Epithelial cell of esophagus (primary cell): ENCODE results near the gene CTSF.

ENCODE experiments used
- DNase-seq: peaks from one replicate; pipeline ENCODE4 v3.0.0; 2010; ENCODE audit warnings: low read depth
- H3K4me3 ChIP-seq: 2 replicates; pipeline ENCODE4 v1.5.1; 2011; ENCODE audit warnings: mild to moderate bottlenecking, low read length, control low read depth
- TF ChIP-seq, protein P1 (sequence below): IDR thresholded peaks from 2 replicates; pipeline ENCODE4 v1.5.1; 2011; ENCODE audit warnings: low read depth, mild to moderate bottlenecking, low read length, control low read depth, inconsistent platforms; ENCODE audit not compliant: insufficient read depth; ENCODE audit errors: missing control alignments

Gene CTSF

DNA sequence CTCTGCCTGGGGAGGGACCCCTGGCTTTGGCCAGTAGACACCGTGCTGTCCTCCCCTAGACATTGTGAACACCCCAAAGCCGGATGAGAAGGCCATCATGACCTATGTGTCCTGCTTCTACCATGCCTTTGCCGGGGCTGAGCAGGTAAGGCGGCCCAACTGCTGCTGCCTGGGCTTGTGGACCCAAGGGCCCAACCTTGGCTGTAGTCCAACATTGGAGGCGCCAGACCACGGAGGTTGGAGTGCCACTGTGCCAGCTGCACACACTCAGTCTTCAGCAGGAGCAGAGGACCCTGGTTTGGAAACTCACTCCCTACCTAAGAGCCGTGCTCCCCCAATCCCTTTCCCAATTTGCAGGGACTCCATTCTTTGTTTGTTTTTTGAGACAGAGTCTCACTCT, 12.3 kb downstream of the CTSF start:
- no peak overlapping the region for H3K4me3 ChIP-seq
- TF ChIP-seq, protein P1, sequence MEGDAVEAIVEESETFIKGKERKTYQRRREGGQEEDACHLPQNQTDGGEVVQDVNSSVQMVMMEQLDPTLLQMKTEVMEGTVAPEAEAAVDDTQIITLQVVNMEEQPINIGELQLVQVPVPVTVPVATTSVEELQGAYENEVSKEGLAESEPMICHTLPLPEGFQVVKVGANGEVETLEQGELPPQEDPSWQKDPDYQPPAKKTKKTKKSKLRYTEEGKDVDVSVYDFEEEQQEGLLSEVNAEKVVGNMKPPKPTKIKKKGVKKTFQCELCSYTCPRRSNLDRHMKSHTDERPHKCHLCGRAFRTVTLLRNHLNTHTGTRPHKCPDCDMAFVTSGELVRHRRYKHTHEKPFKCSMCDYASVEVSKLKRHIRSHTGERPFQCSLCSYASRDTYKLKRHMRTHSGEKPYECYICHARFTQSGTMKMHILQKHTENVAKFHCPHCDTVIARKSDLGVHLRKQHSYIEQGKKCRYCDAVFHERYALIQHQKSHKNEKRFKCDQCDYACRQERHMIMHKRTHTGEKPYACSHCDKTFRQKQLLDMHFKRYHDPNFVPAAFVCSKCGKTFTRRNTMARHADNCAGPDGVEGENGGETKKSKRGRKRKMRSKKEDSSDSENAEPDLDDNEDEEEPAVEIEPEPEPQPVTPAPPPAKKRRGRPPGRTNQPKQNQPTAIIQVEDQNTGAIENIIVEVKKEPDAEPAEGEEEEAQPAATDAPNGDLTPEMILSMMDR, result no peak
- DNase-seq, result no peak

DNA sequence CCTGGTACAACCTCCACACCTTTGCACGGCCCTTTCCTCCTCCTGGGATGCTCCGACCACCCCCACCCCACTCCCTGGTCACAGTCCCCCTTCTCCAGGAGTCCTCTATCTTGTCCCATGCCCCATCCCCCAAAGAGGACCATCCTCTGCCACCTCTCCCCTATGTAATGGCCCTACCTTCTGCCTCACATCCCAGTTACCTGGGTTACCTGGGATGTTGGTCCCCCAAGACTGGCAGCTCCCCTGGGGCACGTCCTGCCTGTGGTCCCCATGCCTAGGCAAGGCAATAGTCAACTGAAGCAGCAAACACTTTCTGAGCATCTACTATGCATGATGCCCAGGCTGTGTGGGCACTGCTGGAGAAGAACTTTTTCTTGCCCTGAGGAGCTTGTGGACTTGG, 13.0 kb downstream of the CTSF start:
- TF ChIP-seq, protein P1, result no peak
- no peak overlapping the region for H3K4me3 ChIP-seq
- no peak for DNase-seq

DNA sequence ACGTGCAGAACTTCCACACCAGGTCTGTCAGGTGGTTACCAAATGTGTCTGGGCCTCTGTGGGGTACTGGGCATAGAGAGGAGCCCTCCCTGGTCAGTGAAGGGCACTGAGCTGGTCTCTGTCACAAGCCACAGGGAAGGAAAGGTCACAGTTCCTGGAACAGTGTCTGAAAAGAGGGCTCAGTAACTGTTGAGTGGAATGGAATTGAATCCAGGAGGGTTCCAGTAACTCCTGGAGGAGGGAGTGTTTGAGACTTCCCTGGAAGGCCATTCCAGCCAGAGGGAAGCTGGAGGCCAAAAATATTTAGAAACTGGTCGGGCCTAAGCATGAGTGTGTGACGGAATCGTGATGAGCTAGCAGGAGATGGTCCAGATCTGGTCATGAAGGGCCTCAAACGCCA, 13.8 kb downstream of the CTSF start:
- no peak overlapping the region for H3K4me3 ChIP-seq
- DNase-seq, result no peak

DNA sequence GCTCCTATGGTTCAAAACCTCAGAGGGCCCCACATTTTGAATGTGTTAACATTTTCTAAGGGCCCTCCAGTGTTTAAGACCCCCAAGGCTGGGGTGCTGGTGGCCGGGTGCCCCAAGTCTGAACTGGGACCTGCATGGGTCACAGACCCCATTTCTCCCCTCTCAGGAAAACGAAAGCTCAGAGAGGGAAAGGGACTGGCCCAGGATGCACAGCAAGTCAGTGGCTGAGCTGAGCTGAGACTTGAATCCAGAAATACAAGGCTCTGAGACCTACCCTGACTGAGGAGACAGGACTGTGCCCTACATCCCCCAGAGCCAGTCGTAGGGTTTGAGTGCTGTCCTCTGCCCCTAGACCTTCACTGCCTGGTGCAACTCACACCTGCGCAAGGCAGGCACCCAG, 17.5 kb downstream of the CTSF start:
- H3K4me3 ChIP-seq, result no peak overlapping the region
- DNase-seq, result no peak
- TF ChIP-seq, protein P1, result no peak

More for the DNA sequence above, 13.8 kb downstream of the CTSF start:
- TF ChIP-seq, protein P1, result no peak

DNA sequence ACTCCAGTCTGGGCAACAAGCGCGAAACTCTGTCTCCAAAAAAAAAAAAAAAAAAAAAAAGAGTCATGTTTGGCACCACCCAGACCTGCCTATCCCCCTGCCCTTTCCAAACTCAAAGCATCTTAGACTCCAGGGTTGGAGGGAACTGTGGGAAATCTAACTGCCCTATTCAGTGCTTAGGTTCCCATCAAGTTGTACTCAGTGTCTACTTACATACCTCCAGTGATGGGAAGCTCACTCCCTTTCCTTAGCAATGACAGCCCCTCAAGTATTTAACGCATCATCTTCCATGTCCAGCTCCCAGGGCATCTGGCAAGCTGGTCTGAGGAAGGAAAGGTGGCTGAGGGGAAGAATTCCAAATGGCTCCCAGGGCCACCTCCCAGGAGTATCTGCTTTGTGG, 18.7 kb downstream of the CTSF start:
- TF ChIP-seq, protein P1, result no peak
- DNase-seq, result no peak
- no peak overlapping the region for H3K4me3 ChIP-seq

DNA sequence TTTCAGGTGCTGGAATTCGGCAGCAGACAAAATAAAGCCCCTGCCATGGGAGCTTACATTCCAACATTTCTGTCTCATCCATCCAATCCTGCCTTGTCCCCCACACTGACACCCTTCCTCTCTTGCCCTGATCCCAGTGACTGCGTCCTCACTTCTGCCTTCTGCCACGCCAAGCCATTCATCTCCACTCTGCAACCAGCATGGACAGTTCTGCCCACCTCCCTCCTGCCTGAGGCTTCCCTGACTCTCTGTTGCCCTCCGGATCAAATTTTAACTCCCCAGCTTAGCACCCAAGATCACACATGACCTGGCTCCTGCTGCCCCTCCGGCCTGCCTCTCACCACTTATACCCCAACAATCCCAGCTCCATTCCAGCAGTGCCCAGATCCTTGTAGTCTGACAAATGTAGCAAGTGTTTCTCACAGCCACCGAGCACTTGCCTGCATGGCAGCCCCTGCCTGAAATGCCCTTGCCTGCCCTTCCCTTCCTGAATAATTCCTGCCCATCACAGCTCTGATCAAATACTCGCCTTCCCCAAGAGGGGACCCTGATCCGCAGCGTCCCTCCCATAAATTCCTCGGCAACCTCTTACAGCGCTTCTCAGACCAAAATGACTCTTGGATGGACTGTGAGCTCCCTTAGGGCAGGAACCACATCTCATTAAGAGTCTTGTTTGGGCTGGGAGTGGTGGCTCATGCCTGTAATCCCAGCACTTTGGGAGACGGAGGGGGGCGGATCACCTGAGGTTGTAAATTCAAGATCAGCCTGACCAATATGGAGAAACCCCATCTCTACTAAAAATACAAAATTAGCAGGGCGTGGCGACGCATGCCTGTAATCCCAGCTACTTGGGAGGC, 19.4 kb downstream of the CTSF start:
- DNase-seq, result no peak
- no peak overlapping the region for H3K4me3 ChIP-seq
- TF ChIP-seq, protein P1, result no peak

DNA sequence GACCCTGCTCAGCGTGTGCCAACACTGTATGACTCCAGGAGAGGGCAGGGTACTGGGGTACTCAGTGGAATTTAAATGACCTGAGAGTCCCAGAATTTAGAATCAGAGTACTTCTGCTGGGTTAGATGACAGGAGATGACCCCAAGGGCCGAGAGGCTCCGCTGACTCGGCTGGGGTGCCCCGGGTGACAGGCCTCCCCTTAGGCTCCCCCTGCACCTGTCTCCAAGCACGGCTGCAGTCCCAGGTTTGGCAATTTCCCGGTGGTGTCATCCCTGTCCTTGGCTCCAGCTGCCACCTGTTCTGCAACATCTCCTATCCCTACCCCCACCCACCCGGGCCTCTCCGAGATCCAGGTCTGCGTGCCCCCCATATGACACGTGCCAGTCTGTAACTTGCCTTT, 20.4 kb downstream of the CTSF start:
- TF ChIP-seq, protein P1, result no peak
- H3K4me3 ChIP-seq, result no peak overlapping the region
- DNase-seq, result no peak
